Kidney (tissue), 14 donors: ENCODE data around the gene INSC. TPM values are rescaled to one million over a fixed set of nuclear protein-coding genes. Genes with fewer than 3 reads are reported as not detected.

Source experiments
- DNase-seq, 5 donors: peaks; one replicate each; pipeline ENCODE4 v3.0.0-alpha.2; 2013 to 2020
- FAIRE-seq: peaks from 2 replicates; lab custom pipeline; 2012; peaks lifted over from hg19 to GRCh38; lab: Jason Lieb, UNC
- H3K27ac ChIP-seq, 2 donors: one replicate each; pipeline ENCODE4 v1.7.0; 2013; ENCODE audit warnings: low read depth in 2 of 2, low read length in 2 of 2, inconsistent platforms in 1 of 2
- H3K27me3 ChIP-seq: one replicate; pipeline ENCODE4 v1.7.1; 2013; ENCODE audit warnings: low read length, inconsistent platforms; ENCODE audit not compliant: control insufficient read depth, insufficient read depth
- H3K36me3 ChIP-seq, 3 donors: one replicate each; pipeline versions ENCODE4 v1.7.0 to v1.7.1; 2013; ENCODE audit warnings: low read length in 3 of 3, control low read depth in 1 of 3, inconsistent platforms in 1 of 3; ENCODE audit not compliant: insufficient read depth in 3 of 3, control insufficient read depth in 2 of 3
- H3K4me1 ChIP-seq, 3 donors: one replicate each; pipeline versions ENCODE4 v1.7.0 to v1.7.1; 2013; ENCODE audit warnings: low read length in 3 of 3, inconsistent platforms in 1 of 3, low read depth in 1 of 3; ENCODE audit not compliant: control insufficient read depth in 2 of 3, insufficient read depth in 2 of 3
- H3K4me3 ChIP-seq, 3 donors: one replicate each; pipeline versions ENCODE4 v1.7.0 to v1.8.1; 2013; ENCODE audit warnings: low read length in 3 of 3, control low read depth in 1 of 3, inconsistent platforms in 1 of 3
- H3K9ac ChIP-seq, 3 donors: one replicate each; pipeline versions ENCODE4 v1.7.0 to v1.7.1; 2013; ENCODE audit warnings: low read length in 3 of 3, control low read depth in 1 of 3, inconsistent platforms in 1 of 3
- H3K9me3 ChIP-seq, 3 donors: one replicate each; pipeline versions ENCODE4 v1.7.0 to v1.7.1; 2013; ENCODE audit warnings: low read length in 3 of 3, control low read depth in 1 of 3, inconsistent platforms in 1 of 3; ENCODE audit not compliant: control insufficient read depth in 2 of 3, insufficient read depth in 1 of 3
- intact Hi-C: fragments of 100-400 bp; cut with DNase I; formaldehyde crosslinking; loops from one replicate; pipeline ENCODE4 v1.11.1; 2022
- polyA plus RNA-seq: library from polyadenylated mRNA; stranded (reverse); fragments of 350-450 nt; fragmentation: Illumina TruSeq; extraction: RNeasy Lipid Tissue Mini Kit (QIAGEN cat#74804); gene quantifications from one replicate; pipeline ENCODE4 v1.2.3, GENCODE V29; 2014; ENCODE audit warnings: low read depth, low replicate concordance; ENCODE audit not compliant: insufficient read depth
- total RNA-seq: library from RNA; stranded (reverse); fragmentation: NEBNext Ultra II Directional; extraction: Animal tissue kit (Norgen Biotek cat#: 25700); gene quantifications from one replicate; pipeline ENCODE4 v1.2.1, GENCODE V29; 2021
- TF ChIP-seq, protein P1 (sequence below): IDR thresholded peaks from 3 replicates; pipeline ENCODE4 v1.5.1; 2012; ENCODE audit warnings: mild to moderate bottlenecking, moderate library complexity, borderline replicate concordance; ENCODE audit not compliant: insufficient read depth; ENCODE audit errors: extremely low read depth
- donor health status: control.
- donor health status: control.
- donor health status: control.
- donor health status: control.
- donor health status: control.
- donor health status: DM: yes; HTN: yes; CAD: no.
- donor health status: Normal renal cell carcinoma (clear cell type).

The INSC gene
- total and polyA plus RNA-seq, 2 donors from 2014 or later = 0.41 to 1.3 TPM

DNA sequence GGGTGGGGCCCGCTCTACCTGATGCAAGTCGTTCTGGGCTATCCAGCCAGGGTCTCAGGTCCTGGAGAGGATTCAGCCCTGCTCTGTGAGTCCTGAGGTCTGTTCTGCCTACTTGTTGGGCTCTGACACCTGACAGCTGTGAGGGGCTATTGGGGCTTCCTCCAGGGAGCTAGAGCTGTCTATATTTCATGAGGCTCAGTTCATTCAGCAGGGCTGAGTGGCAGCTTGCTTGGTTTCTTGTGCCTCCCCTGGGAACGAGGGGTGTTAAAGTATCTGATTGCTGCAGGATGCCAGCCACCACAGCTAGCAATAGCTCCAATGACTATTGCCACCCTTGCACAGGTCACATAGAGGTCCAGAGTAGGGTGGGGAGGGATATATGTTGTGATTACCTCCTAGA is 26.7 kb downstream of the INSC start:
- no peak for FAIRE-seq
- no peak overlapping the region for H3K27ac ChIP-seq
- H3K9me3 ChIP-seq = no peaks in the 10 kb centered on the region

DNA sequence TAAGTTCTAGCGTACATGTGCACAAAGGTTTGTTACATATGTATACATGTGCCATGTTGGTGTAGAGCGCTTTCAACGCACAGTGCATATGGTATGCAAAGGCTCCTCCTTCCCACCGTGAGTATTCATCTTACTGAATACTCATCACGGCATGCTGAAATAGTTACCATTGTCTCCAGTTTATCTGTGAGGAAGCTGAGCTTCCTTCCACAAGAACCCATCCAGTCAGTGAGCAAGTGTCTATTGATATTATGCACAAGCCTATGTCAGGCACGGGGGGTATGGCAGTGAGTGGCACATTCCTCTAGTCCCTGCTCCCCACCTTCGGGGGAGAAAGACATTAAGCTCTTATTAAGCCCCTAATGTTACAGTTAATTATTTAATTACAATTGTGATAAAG is 28.1 kb downstream of the INSC start:
- FAIRE-seq = no peak
- no peak for DNase-seq
- Histone ChIP-seq H3K4me3 (no peak overlapping the region), H3K27ac (no peak overlapping the region), H3K36me3 (no peaks in the 10 kb centered on the region), H3K9me3 (no peaks in the 10 kb centered on the region), H3K4me1 (no peaks in the 10 kb centered on the region), H3K9ac (no peak overlapping the region), H3K27me3 (no peaks in the 10 kb centered on the region)
- TF ChIP-seq, protein P1, sequence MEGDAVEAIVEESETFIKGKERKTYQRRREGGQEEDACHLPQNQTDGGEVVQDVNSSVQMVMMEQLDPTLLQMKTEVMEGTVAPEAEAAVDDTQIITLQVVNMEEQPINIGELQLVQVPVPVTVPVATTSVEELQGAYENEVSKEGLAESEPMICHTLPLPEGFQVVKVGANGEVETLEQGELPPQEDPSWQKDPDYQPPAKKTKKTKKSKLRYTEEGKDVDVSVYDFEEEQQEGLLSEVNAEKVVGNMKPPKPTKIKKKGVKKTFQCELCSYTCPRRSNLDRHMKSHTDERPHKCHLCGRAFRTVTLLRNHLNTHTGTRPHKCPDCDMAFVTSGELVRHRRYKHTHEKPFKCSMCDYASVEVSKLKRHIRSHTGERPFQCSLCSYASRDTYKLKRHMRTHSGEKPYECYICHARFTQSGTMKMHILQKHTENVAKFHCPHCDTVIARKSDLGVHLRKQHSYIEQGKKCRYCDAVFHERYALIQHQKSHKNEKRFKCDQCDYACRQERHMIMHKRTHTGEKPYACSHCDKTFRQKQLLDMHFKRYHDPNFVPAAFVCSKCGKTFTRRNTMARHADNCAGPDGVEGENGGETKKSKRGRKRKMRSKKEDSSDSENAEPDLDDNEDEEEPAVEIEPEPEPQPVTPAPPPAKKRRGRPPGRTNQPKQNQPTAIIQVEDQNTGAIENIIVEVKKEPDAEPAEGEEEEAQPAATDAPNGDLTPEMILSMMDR = no peak
- intact Hi-C loops = no loop called here

More for the DNA sequence above, 26.7 kb downstream of the INSC start:
- TF ChIP-seq, protein P1 = no peak
- no peak overlapping the region for H3K4me3 ChIP-seq
- no peaks in the 10 kb centered on the region for H3K36me3 ChIP-seq
- intact Hi-C loops = no loop called here
- H3K4me1 ChIP-seq = no peaks in the 10 kb centered on the region
- no peaks in the 10 kb centered on the region for H3K27me3 ChIP-seq
- H3K9ac ChIP-seq = no peak overlapping the region
- no peak for DNase-seq

DNA sequence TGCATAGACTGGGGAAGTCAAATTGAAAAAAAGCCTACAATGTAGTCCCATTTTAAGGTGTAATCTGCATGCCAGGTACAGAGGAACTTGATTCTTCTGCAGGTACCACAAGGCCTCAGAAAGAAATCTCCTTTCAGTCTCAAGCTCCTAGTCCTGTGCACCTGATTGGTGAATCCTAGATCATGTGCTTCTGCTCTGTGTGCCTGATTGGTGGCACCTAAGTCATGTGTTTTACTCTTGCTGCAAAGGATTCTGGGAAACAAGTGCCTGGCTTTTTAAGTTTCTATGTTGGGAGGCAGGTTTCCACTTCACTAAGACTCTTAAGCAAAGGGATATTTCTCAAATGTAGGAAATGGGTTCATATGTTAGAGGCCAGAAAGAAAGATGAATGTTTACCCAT is 29.1 kb downstream of the INSC start:
- TF ChIP-seq, protein P1 = no peak
- no peak for FAIRE-seq
- Histone ChIP-seq H3K4me3 (no peak overlapping the region), H3K4me1 (no peaks in the 10 kb centered on the region), H3K36me3 (no peaks in the 10 kb centered on the region), H3K9me3 (no peaks in the 10 kb centered on the region), H3K9ac (no peak overlapping the region), H3K27ac (no peak overlapping the region), H3K27me3 (no peaks in the 10 kb centered on the region)
- intact Hi-C loops = no loop called here
- no peak for DNase-seq

DNA sequence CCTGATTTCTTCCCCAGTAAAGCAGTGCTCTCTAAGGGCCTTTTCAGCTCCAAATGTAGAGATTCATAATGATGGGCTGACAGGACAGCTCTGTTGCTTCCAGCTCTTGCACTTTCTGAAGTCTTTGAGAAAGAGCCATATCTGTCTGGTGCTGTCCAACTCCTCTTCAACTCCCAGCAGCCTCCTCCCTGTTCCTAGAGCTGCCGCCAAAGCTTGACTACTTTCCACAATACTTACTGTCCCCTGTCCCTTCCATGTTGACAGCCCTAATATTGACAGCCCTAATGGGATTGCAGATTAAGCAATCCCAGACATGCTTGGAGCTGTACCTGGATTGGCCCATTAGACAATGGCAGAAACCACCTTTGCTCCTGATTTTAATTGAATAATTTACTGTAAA is 29.6 kb downstream of the INSC start:
- Histone ChIP-seq H3K36me3 (no peaks in the 10 kb centered on the region), H3K4me3 (no peak overlapping the region), H3K27ac (no peak overlapping the region), H3K27me3 (no peaks in the 10 kb centered on the region), H3K4me1 (no peaks in the 10 kb centered on the region), H3K9ac (no peak overlapping the region), H3K9me3 (no peaks in the 10 kb centered on the region)
- intact Hi-C loops = no loop called here
- FAIRE-seq (no peak), DNase-seq (no peak)
- TF ChIP-seq, protein P1 = no peak
